ENCODE data around the gene SNX30.

The SNX30 gene

GRCh38 chr9:112911736-112912135 lies 161.2 kb downstream of the SNX30 start (continued):
- TF ChIP-seq PRDM4 (tag by site-specific recombination; IDR thresholded peaks at IDR 0.05) (no peak), KLF8 (tag by site-specific recombination; IDR thresholded peaks at IDR 0.05) (no peak), WT1 (tag by site-specific recombination; IDR thresholded peaks at IDR 0.05) (no peak)

DNA sequence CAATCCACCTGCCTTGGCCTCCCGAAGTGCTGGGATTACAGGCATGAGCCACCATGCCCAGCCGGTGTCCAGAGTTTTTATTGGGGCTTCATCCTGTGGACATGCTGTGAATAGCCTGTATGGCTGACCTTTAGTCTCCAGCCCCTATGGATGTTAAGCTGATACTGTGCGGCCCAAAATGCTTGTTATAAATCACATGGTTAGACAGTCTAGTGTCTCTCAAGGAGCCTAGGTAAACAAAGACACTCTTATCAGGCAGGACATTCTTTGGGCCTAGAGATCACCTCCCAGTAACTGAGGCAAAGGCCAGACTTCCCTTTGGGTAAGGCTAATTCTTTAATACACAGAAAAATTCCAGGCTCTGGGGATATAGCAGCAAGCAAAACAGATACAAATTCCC lies 162.1 kb downstream of the SNX30 start:
- Histone ChIP-seq H3K36me3 (ENCODE audit: control insufficient read depth in 2 of 2, insufficient read depth in 1 of 2, low read length in 2 of 2) (no peaks in the 10 kb centered on the region), H3K9me3 (ENCODE audit: control insufficient read depth, insufficient read depth, low read depth, low read length) (no peaks in the 10 kb centered on the region), H3K4me3 (ENCODE audit: low read depth, low read length) (no peak overlapping the region), H3K4me1 (ENCODE audit: control insufficient read depth, insufficient read depth, low read length) (peaks cover 2% of the 10 kb centered on the region; the same call in 1 of the 2 replicates), H3K27ac (ENCODE audit: extremely low read depth, low read depth, low read length) (no peak overlapping the region)
- ChIA-PET POLR2A (no interaction called here), CTCF (interaction anchor here (1.0 to 7.7 kb wide), 2 partner anchors 9 to 200 kb away, joined by 3 to 47 read pairs; no protein-coding TSS in a partner anchor)
- TF ChIP-seq TCF7L2 (IDR thresholded peaks at IDR 0.05; ENCODE audit: borderline replicate concordance, low read depth, low read length) (no peak), ZNF274 (IDR thresholded peaks at IDR 0.05; ENCODE audit: low read length) (no peak), ZNF274 (tag by site-specific recombination; IDR thresholded peaks at IDR 0.05; ENCODE audit: borderline replicate concordance) (no peak), ZBTB6 (tag by site-specific recombination; IDR thresholded peaks at IDR 0.05) (no peak), ZNF48 (tag by site-specific recombination; IDR thresholded peaks at IDR 0.05) (no peak)

GRCh38 chr9:112913326-112913725 lies 162.8 kb downstream of the SNX30 start:
- H3K9me3 ChIP-seq (ENCODE audit: control insufficient read depth, insufficient read depth, low read depth, low read length), result no peaks in the 10 kb centered on the region
- TF ChIP-seq, protein P1, sequence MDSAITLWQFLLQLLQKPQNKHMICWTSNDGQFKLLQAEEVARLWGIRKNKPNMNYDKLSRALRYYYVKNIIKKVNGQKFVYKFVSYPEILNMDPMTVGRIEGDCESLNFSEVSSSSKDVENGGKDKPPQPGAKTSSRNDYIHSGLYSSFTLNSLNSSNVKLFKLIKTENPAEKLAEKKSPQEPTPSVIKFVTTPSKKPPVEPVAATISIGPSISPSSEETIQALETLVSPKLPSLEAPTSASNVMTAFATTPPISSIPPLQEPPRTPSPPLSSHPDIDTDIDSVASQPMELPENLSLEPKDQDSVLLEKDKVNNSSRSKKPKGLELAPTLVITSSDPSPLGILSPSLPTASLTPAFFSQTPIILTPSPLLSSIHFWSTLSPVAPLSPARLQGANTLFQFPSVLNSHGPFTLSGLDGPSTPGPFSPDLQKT (IDR thresholded peaks at IDR 0.05; ENCODE audit: borderline replicate concordance, low read depth, low read length), result no peak
- TF ChIP-seq KLF9 (tag by site-specific recombination; IDR thresholded peaks at IDR 0.05; ENCODE audit: low read depth), result no peak
- no peak for TF ChIP-seq ZNF660 (tag by site-specific recombination; IDR thresholded peaks at IDR 0.05)
- TF ChIP-seq ZNF585B (tag by site-specific recombination; IDR thresholded peaks at IDR 0.05), result no peak
- TF ChIP-seq ZNF266 (tag by site-specific recombination; IDR thresholded peaks at IDR 0.05; ENCODE audit: low read depth), result no peak
- TF ChIP-seq, protein P2, sequence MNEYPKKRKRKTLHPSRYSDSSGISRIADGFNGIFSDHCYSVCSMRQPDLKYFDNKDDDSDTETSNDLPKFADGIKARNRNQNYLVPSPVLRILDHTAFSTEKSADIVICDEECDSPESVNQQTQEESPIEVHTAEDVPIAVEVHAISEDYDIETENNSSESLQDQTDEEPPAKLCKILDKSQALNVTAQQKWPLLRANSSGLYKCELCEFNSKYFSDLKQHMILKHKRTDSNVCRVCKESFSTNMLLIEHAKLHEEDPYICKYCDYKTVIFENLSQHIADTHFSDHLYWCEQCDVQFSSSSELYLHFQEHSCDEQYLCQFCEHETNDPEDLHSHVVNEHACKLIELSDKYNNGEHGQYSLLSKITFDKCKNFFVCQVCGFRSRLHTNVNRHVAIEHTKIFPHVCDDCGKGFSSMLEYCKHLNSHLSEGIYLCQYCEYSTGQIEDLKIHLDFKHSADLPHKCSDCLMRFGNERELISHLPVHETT (tag by site-specific recombination; IDR thresholded peaks at IDR 0.05), result no peak
- H3K36me3 ChIP-seq (ENCODE audit: control insufficient read depth in 2 of 2, insufficient read depth in 1 of 2, low read length in 2 of 2), result no peaks in the 10 kb centered on the region
- ChIA-PET CTCF (interaction anchor here (0.7 to 7.7 kb wide), 3 partner anchors 10 to 199 kb away, joined by 3 to 47 read pairs (median 3); no protein-coding TSS in a partner anchor), POLR2A (no interaction called here)
- no peak overlapping the region for H3K4me3 ChIP-seq (ENCODE audit: low read depth, low read length)
- peaks cover 2% of the 10 kb centered on the region; the same call in 1 of the 2 replicates for H3K4me1 ChIP-seq (ENCODE audit: control insufficient read depth, insufficient read depth, low read length)
- no peak overlapping the region for H3K27ac ChIP-seq (ENCODE audit: extremely low read depth, low read depth, low read length)

DNA sequence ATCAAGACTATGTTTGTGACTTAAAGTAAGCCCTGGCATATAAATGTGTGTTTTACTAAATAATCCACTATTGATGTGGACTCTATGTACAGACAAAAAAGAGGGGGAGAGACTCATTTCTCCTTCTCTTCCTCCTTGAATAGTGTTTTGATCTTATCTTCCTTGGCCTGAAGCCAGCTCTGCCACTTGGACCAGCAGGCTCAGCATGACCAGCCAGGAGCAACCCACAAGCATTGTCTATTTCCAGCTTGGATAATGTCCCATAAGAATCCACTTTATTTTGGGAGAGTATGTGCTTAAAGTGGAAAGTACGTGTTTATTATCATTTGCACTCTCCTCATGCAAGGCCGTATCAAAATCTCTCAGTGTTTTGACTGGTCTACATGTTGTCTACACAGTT lies 164.0 kb downstream of the SNX30 start:
- ChIA-PET CTCF (interaction anchor here (2.4 to 7.7 kb wide), 2 partner anchors 11 to 198 kb away, joined by 7 to 47 read pairs; no protein-coding TSS in a partner anchor), POLR2A (no interaction called here)
- H3K36me3 ChIP-seq (ENCODE audit: control insufficient read depth in 2 of 2, insufficient read depth in 1 of 2, low read length in 2 of 2), result no peaks in the 10 kb centered on the region
- peaks cover 2% of the 10 kb centered on the region; the same call in 1 of the 2 replicates for H3K4me1 ChIP-seq (ENCODE audit: control insufficient read depth, insufficient read depth, low read length)
- no peak overlapping the region for H3K27ac ChIP-seq (ENCODE audit: extremely low read depth, low read depth, low read length)
- H3K9me3 ChIP-seq (ENCODE audit: control insufficient read depth, insufficient read depth, low read depth, low read length), result no peaks in the 10 kb centered on the region
- H3K4me3 ChIP-seq (ENCODE audit: low read depth, low read length), result no peak overlapping the region
- no peak for TF ChIP-seq ZFP3 (tag by site-specific recombination; IDR thresholded peaks at IDR 0.05; ENCODE audit: low read depth)
- TF ChIP-seq ZNF174 (tag by site-specific recombination; IDR thresholded peaks at IDR 0.05), result no peak
- TF ChIP-seq ZBTB1 (tag by site-specific recombination; IDR thresholded peaks at IDR 0.05), result no peak
- TF ChIP-seq MZF1 (tag by site-specific recombination; IDR thresholded peaks at IDR 0.05; ENCODE audit: borderline replicate concordance), result no peak
- no peak for TF ChIP-seq ZNF529 (tag by site-specific recombination; IDR thresholded peaks at IDR 0.05; ENCODE audit: insufficient replicate concordance)
- no peak for TF ChIP-seq KLF8 (tag by site-specific recombination; IDR thresholded peaks at IDR 0.05)
- no peak for TF ChIP-seq ZNF785 (tag by site-specific recombination; IDR thresholded peaks at IDR 0.05)
- no peak for TF ChIP-seq ZNF548 (tag by site-specific recombination; IDR thresholded peaks at IDR 0.05)
- TF ChIP-seq ZNF266 (tag by site-specific recombination; IDR thresholded peaks at IDR 0.05; ENCODE audit: low read depth), result no peak
- TF ChIP-seq ZNF514 (tag by site-specific recombination; IDR thresholded peaks at IDR 0.05), result no peak
- TF ChIP-seq ZNF544 (tag by site-specific recombination; IDR thresholded peaks at IDR 0.05), result no peak
- no peak for TF ChIP-seq KLF17 (tag by site-specific recombination; IDR thresholded peaks at IDR 0.05)

Data from HEK293 (cell line).